C4-2B (cell line): ENCODE data around the gene EFNA1.

Experiments used
- H3K27ac ChIP-seq: fragments of 450-650 bp; 2 replicates; pipeline ENCODE4 v1.5.1; 2017
- ZFX ChIP-seq: fragments of 450-650 bp; IDR thresholded peaks from 2 replicates; pipeline ENCODE4 v1.6.1; 2017
- TF ChIP-seq, protein P1 (sequence below): fragments of 450-650 bp; conservative IDR thresholded peaks from 2 replicates; pipeline ENCODE4 v1.5.1; 2017; ENCODE audit warnings: mild to moderate bottlenecking

The EFNA1 gene

DNA sequence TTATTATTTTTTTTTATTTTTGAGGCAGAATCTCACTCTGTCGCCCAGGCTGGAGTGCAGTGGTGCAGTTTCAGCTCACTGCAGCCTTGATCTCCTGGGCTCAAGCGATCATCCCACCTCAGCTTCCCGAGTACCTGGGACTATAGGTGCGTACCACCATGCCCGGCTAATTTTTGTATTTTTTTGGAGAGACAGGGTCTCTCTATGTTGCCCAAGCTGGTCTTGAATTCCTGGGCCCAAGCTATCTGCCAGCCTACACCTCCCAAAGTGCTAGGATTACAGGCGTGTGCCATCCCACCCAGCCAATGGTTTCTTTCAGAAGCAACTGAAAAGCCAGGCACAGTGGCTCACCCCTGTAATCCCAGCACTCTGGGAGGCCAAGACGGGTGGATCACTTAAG is 43.1 kb downstream of the EFNA1 start:
- no peak for TF ChIP-seq ZFX
- TF ChIP-seq, protein P1, sequence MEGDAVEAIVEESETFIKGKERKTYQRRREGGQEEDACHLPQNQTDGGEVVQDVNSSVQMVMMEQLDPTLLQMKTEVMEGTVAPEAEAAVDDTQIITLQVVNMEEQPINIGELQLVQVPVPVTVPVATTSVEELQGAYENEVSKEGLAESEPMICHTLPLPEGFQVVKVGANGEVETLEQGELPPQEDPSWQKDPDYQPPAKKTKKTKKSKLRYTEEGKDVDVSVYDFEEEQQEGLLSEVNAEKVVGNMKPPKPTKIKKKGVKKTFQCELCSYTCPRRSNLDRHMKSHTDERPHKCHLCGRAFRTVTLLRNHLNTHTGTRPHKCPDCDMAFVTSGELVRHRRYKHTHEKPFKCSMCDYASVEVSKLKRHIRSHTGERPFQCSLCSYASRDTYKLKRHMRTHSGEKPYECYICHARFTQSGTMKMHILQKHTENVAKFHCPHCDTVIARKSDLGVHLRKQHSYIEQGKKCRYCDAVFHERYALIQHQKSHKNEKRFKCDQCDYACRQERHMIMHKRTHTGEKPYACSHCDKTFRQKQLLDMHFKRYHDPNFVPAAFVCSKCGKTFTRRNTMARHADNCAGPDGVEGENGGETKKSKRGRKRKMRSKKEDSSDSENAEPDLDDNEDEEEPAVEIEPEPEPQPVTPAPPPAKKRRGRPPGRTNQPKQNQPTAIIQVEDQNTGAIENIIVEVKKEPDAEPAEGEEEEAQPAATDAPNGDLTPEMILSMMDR: no peak
- no peak overlapping the region for H3K27ac ChIP-seq

DNA sequence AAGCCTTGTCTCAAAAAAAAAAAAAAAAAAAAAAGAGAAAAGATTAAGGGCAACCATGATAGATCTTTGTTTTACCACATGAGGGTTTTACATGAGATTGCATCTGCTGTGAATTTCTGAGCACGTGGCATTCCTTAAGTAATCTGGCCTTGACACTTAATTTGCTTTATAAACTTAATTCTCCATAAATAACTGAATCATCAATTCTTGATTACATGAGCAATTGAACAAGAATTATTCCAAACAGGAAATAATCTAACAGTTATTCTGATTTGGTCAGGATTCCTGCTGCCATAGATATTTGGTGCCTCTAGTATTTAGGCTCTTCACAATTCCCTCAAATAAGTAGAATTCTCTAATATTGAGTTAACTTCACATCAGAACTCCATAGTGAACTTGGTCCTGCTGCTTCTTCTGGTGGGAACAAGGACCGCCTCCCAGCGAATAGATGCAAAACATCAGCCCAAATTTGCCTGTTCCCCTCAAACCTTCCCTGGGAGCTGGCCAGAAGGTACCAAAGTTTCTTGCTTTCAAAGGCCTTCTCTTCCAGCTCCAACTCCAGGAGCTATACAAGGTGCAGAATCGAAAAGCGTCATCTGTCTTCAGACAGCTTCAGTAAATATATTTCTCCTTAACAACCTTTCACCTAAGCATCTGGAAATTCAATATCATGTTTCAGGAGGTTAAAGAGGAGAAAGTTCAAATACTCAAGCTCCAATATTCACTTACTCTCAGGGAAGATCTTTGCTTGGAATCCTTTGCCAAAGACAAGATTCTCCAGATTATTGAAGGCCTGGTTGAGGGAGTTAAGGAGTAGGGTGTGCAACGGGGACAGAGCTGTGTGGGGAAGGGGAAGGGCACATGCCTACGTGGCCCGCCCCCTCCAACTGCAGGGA is 44.4 kb downstream of the EFNA1 start:
- TF ChIP-seq, protein P1: no peak
- TF ChIP-seq ZFX: no peak
- peak overlapping the region; percentile 90 for H3K27ac ChIP-seq

DNA sequence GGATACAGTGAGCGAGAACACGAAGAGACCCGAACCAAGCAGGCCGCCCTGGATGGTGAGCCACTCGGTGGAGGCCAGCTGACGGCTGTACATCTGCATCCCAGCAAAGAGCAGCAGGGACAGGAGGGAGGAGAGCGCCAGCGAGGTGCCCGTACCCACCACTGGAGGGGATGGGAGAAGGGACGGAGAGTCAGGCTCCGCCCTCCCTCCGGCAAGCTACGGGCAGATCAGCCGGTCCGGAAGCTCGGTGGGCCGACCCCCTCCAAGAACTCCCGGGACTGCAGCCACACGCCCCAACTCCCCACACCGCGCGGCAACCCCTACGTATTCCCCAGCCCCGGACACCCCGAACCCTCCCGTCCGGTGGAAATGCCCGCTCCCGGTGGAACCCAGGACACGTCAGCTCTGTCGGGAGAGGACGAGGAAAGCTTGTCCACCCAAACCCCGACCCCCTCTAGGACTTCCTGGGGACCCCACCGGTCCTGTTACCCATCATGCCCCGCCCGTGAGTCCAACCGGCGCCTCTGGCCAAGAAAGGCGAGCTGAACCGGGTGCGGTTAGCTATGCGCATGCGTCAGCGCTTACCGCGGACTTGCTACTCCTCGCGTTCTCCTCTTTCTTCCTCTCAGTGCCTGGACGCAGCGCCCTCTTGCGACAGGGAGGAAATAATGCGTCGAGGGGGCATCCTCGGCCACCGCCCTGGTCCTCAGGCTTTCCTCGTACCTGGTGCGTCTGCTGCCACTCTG is 45.2 kb downstream of the EFNA1 start, which contains the start of gene KRTCAP2:
Gene KRTCAP2, minus strand, starts transcription at position 573 of the 746 bp plus-strand sequence. Its CDS starts 80 bp downstream, at position 493.
- H3K27ac ChIP-seq: peak within 1 kb of the TSS; percentile 90
- no peak for TF ChIP-seq ZFX
- TF ChIP-seq, protein P1: peak; percentile 99

DNA sequence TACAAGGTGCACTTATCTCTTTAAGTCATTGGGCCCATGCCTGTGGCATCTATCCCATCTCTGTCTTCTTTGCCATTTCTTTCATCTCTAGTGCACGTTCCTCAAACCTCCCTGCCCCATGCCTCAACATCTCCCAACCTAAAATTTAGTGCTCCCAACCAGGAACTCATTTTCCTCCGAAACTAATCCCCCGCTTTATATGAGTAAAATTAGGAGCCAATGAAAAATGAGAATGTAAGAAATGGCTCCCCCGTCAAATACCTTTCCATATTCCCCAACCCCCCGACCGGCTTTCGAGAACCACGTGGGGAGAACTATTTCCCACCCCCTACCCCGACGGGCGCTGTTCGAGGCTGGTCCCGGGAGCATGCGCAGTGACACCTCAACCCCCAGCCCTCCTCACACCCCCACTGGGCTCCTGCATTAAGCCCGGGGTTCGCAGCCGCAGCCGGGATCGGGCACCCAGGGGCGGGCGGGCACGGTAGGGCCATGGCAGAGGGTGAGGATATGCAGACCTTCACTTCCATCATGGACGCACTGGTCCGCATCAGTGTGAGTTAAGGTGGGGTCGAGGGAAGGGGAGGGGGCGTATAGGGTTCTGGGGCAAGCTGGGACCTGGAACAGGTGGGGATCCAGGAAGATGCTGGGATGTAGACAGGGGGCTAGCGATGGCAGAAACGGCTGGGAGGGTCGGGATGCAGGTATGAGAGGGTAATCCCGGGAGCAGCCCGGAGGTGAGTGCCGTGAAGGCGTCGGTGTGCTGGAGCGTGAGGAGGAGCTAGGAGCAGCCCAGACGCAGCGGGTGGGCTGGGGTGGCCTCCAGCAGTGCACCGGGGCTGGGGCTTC is 46.0 kb downstream of the EFNA1 start, which contains the start of gene TRIM46:
Gene TRIM46, plus strand, starts transcription at position 372 of the 846 bp plus-strand sequence. Its CDS starts 118 bp downstream, at position 490.
- TF ChIP-seq, protein P1: no peak; the same call in none of the 2 replicates
- no peak for TF ChIP-seq ZFX
- H3K27ac ChIP-seq: peak within 1 kb of the TSS; percentile 90

DNA sequence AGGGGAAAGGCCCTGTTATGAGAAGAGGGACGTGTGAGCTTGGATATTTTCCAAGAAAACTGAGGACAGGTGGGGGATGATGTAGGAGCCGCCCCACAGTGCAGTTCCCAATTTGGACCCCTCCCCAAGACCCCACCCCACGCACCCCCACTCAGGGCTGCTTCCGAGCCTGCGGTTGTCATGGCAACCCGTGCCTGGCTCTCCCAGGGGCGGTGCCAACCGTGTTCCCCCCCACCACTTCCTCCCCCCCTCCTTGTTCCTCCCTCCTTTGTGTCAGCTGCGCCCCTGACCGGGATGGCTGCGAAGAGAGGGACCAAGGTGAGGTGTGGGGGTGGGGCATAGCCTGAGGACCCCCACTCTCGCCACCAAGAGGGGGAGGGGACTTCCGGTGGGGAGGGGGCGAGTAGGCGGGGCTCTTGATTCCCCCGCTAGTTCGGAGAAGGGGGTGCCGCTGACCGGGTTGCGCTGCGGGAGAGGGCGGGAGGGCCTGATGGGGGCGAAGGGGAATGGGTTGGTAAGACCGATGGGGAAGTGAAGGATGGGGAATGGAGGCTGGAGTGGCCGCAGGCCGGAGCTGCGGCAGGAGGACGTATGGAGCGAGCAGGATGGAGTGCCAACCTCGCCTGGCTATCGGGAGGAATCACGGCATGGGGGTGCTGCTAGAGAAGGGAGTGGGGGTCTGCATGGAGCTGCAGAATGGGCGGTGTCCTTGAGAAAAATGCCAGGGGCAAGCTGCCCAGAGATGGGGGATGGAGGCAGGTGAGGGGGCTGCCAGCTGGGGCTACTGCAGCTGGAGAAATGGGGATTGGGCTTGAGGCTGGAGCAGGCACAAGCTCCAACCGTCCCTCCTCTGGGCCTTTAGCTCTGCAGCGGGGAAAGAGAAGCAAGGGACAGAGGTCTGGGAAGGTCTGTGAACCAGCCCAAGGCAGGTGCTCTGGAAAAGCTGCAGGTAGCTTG is 46.9 kb downstream of the EFNA1 start:
- TF ChIP-seq, protein P1: no peak
- no peak for TF ChIP-seq ZFX
- peak overlapping the region; percentile 94 for H3K27ac ChIP-seq

DNA sequence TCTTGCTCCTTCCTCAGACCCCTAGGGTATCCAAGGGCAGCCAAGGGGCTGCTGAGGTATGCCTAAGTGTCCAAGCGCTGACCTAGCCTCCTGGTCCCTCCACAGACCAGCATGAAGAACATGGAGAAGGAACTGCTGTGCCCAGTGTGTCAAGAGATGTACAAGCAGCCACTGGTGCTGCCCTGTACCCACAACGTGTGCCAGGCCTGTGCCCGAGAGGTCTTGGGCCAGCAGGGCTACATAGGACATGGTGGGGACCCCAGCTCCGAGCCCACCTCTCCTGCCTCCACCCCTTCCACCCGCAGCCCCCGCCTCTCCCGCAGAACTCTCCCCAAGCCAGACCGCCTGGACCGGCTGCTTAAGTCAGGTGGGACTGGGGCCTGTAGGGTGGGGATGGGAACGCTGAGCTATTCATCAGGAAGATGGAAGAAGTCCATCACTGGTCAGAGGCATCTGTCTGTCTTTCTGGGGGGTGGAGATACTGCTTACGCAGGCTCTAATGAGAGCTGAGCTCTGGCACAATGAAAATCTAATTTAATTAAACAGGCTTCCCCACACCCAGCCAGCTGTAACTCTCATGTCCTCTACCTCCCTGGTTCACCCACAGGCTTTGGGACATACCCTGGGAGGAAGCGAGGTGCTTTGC is 47.7 kb downstream of the EFNA1 start:
- H3K27ac ChIP-seq: peak overlapping the region; percentile 94
- no peak for TF ChIP-seq ZFX
- TF ChIP-seq, protein P1: no peak
